ENCODE data around the gene IMMT.

The IMMT gene

GRCh38 chr2:86195808-86196387, 636 bp upstream of the IMMT start:
- no peak for DNase-seq

GRCh38 chr2:86194751-86195054, 559 bp downstream of the IMMT start:
- no peak for DNase-seq

GRCh38 chr2:86193901-86194567, 1.2 kb downstream of the IMMT start:
- no peak for DNase-seq

GRCh38 chr2:86189782-86190416, 5.4 kb downstream of the IMMT start:
- no peak for DNase-seq

GRCh38 chr2:86186431-86186830, 8.8 kb downstream of the IMMT start:
- no peak for DNase-seq

GRCh38 chr2:86185517-86186212, 9.6 kb downstream of the IMMT start:
- DNase-seq = no peak

- no peak for DNase-seq
These were observed 18.7 kb downstream of the IMMT start for GRCh38 chr2:86176597-86176996.

GRCh38 chr2:86175828-86176227, 19.4 kb downstream of the IMMT start:
- no peak for DNase-seq

GRCh38 chr2:86174445-86174844, 20.8 kb downstream of the IMMT start:
- no peak for DNase-seq

- no peak for DNase-seq
These were observed 22.7 kb downstream of the IMMT start for GRCh38 chr2:86172610-86173009.

GRCh38 chr2:86171295-86171694, 24.0 kb downstream of the IMMT start:
- no peak for DNase-seq

- no peak for DNase-seq
These were observed 24.8 kb downstream of the IMMT start for GRCh38 chr2:86170449-86170848.

- no peak for DNase-seq
These were observed 34.9 kb downstream of the IMMT start for GRCh38 chr2:86160156-86160952.

GRCh38 chr2:86158286-86158685, 37.0 kb downstream of the IMMT start:
- no peak for DNase-seq

- DNase-seq = no peak
These were observed 38.2 kb downstream of the IMMT start for GRCh38 chr2:86157009-86157556.

- no peak for DNase-seq
These were observed 44.8 kb downstream of the IMMT start for GRCh38 chr2:86150502-86150901.

GRCh38 chr2:86147793-86148192, 47.5 kb downstream of the IMMT start:
- no peak for DNase-seq

GRCh38 chr2:86143926-86144685, 51.2 kb downstream of the IMMT start:
- no peak for DNase-seq

GRCh38 chr2:86143307-86143706, 52.0 kb downstream of the IMMT start:
- no peak for DNase-seq

GRCh38 chr2:86142436-86143257, 52.6 kb downstream of the IMMT start:
- no peak for DNase-seq

GRCh38 chr2:86140969-86141392, 54.3 kb downstream of the IMMT start:
- DNase-seq = no peak

Data from NCI-H1105 (cell line).